Measurements from ENCODE around the gene TRMT61B. TPM values are rescaled to one million over a fixed set of nuclear protein-coding genes. Genes with fewer than 3 reads are reported as not detected.

The TRMT61B gene
- total RNA-seq, 2 experiments from 2014 or later, result 18.7 to 20.8 TPM

DNA sequence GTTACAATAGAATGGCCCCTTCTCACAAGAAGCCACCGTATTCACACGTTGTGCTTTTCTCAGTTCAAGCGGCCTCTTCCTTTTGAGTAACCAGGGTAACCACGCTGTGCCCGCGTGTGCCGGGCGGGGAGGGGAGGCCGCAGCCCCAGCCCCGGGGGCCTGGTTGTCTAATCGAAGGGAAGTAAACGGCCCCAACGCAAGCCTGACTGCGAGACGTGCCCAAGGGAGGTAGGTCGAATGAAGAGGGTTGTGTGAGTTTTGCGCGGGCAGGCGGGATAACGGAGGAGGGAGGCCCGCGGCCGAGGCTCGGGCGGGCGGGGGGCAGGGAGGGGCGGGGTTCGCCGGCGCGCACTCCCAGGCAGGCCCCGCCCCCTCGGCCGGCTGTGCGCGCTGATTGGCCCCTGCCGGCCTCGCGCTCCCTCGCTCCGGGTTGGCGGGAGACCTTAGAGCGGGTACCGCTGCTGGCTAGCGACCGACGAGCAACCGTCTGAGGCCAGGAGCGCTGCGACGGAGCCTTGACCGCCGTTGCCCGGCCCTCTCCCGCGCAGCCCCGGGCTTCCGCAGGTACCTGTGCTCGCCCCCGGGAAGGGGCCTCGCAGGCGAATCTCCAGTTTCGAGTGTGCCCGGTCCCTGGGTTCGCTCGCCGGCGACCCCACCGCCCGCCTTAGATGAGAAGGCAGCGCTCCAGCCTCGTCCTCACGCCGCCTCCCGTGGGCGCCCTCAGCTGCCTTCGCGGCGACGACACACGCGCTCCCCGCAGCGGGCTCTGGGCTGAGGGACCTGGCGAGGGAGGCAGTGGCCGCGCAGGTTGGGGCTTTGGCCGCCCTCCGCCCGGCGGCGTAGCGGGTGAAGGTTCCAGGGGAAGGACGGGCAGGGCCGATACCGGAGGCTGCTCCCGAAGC is 59.5 kb downstream of the TRMT61B start, which contains the start of gene SPDYA:
TSS of gene SPDYA (plus strand) at position 451 of the 902 bp plus-strand sequence. CDS start 5,181 bp downstream, outside the sequence.
- ATAC-seq (ENCODE audit: poor library complexity), result peak; percentile 91
- POLR2A ChIA-PET, result interaction anchor here (0.6 to 1.8 kb wide), 5 partner anchors 10 to 449 kb away, joined by 3 to 7 read pairs (median 4); partner anchors contain the start of genes PPP1CB and TRMT61B
- H3K4me3 ChIP-seq (ENCODE audit: low read length), result peak within 1 kb of the TSS; percentile 66

DNA sequence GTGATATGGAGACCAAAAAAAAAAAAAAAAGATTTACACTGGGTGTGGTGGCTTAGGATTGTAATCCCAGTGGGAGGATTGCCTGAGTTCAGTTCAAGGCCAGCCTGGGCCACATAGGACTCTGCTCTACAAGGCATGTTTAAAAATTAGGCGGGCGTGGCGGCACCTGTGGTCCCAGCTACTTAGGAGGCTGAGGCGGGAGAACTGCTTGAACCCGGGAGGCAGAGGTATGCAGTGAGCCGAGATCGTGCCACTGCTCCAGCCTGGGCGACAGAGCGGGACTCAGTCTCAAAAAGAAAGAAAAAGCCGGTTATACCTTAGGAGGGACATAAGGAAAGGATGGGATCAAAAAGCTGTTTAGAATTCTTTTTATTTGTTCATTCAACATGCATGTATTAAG is 60.2 kb downstream of the TRMT61B start:
- Mint-ChIP-seq H3K36me3 (ENCODE audit: low read depth) (peaks cover 11% of the 10 kb centered on the region), H3K27me3 (no peaks in the 10 kb centered on the region), H3K27ac (peak overlapping the region; percentile 74), H3K4me3 (peak overlapping the region; percentile 93), H3K4me1 (ENCODE audit: low read depth) (peaks cover 22% of the 10 kb centered on the region), H3K9me3 (peaks cover 2% of the 10 kb centered on the region)
- POLR2A ChIA-PET, result interaction anchor here (1.2 to 1.7 kb wide), 2 partner anchors 58 to 60 kb away, joined by 5 to 7 read pairs; partner anchors contain the start of genes PPP1CB and TRMT61B
- ATAC-seq (ENCODE audit: poor library complexity) (no peak), DNase-seq (peak in 1 of 14 experiments; percentile 46)
- Histone ChIP-seq H3K4me3 (ENCODE audit: low read length) (peak overlapping the region; percentile 66), H3K27me3 (ENCODE audit: control insufficient read depth in 1 of 2, insufficient read depth in 2 of 2, low read length in 2 of 2) (no peaks in the 10 kb centered on the region), H3K4me1 (ENCODE audit: insufficient read depth, low read length) (peaks cover 16% of the 10 kb centered on the region), H3K27ac (ENCODE audit: low read depth in 1 of 2, low read length in 2 of 2) (no peak overlapping the region), H3K36me3 (ENCODE audit: insufficient read depth, low read length) (no peaks in the 10 kb centered on the region), H3K9me3 (ENCODE audit: control insufficient read depth in 1 of 2, insufficient read depth in 1 of 2, low read length in 2 of 2) (no peaks in the 10 kb centered on the region)
- CTCF ChIA-PET, result interaction anchor here (2.3 kb wide), 1 partner anchor 243 kb away, joined by 7 read pairs; no protein-coding TSS in a partner anchor
- intact Hi-C loops (cut with DNase I, micrococcal nuclease), result loop anchor here in 1 of 2 experiments (5.0 to 10.0 kb wide), 4 partner anchors 82 to 1148 kb away; partner anchors contain the start of genes SLC4A1AP, SUPT7L and WDR43
- TF ChIP-seq, protein P1, sequence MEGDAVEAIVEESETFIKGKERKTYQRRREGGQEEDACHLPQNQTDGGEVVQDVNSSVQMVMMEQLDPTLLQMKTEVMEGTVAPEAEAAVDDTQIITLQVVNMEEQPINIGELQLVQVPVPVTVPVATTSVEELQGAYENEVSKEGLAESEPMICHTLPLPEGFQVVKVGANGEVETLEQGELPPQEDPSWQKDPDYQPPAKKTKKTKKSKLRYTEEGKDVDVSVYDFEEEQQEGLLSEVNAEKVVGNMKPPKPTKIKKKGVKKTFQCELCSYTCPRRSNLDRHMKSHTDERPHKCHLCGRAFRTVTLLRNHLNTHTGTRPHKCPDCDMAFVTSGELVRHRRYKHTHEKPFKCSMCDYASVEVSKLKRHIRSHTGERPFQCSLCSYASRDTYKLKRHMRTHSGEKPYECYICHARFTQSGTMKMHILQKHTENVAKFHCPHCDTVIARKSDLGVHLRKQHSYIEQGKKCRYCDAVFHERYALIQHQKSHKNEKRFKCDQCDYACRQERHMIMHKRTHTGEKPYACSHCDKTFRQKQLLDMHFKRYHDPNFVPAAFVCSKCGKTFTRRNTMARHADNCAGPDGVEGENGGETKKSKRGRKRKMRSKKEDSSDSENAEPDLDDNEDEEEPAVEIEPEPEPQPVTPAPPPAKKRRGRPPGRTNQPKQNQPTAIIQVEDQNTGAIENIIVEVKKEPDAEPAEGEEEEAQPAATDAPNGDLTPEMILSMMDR (IDR thresholded peaks at IDR 0.05), result no peak

More for the DNA sequence above, 59.5 kb downstream of the TRMT61B start, which contains the start of gene SPDYA:
- H3K36me3 Mint-ChIP-seq (ENCODE audit: low read depth), result peaks cover 8% of the 10 kb centered on the region
- H3K27me3 ChIP-seq (ENCODE audit: control insufficient read depth in 1 of 2, insufficient read depth in 2 of 2, low read length in 2 of 2), result no peaks in the 10 kb centered on the region
- H3K36me3 ChIP-seq (ENCODE audit: insufficient read depth, low read length), result no peaks in the 10 kb centered on the region
- intact Hi-C loops (cut with DNase I, micrococcal nuclease), result loop anchor here in 1 of 2 experiments (5.0 to 10.0 kb wide), 3 partner anchors 82 to 243 kb away; partner anchors contain the start of gene WDR43
- H3K4me3 Mint-ChIP-seq, result peak within 1 kb of the TSS; percentile 93
- H3K4me1 Mint-ChIP-seq (ENCODE audit: low read depth), result peaks cover 22% of the 10 kb centered on the region
- CTCF ChIA-PET, result interaction anchor here (1.6 to 2.3 kb wide), 2 partner anchors 216 to 244 kb away, joined by 3 to 7 read pairs; no protein-coding TSS in a partner anchor
- peaks cover 16% of the 10 kb centered on the region for H3K4me1 ChIP-seq (ENCODE audit: insufficient read depth, low read length)
- H3K9me3 Mint-ChIP-seq, result peaks cover 2% of the 10 kb centered on the region
- TF ChIP-seq, protein P1 (IDR thresholded peaks at IDR 0.05), result no peak
- no peaks in the 10 kb centered on the region for H3K27me3 Mint-ChIP-seq
- peak within 1 kb of the TSS; percentile 74 for H3K27ac Mint-ChIP-seq
- H3K9me3 ChIP-seq (ENCODE audit: control insufficient read depth in 1 of 2, insufficient read depth in 1 of 2, low read length in 2 of 2), result no peaks in the 10 kb centered on the region
- peak; percentile 55 to 91 (median 74) for DNase-seq
- no peak within 1 kb of the TSS for H3K27ac ChIP-seq (ENCODE audit: low read depth in 1 of 2, low read length in 2 of 2)

DNA sequence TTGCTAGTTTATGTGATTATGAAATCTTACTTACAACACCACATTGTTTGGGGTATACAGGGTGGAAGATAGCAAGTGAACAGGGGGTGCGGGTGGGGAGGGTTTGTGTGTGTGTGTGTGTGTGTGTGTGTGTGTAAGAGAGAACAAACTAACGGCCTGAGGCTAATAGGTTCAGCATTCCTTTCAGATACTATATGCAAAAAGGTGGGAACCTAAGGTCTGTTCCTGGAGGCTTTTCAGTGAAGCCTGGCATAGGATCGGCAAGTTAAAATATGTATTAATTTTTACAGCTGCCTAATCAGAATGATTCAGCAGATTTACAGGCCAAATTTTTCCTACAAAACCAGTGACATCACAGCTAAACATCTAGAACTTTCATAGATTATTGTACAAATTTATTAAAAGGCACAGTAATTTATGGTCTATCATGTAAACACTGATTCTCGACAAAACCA is 67.1 kb downstream of the TRMT61B start:
- Histone ChIP-seq H3K27ac (ENCODE audit: low read depth in 1 of 2, low read length in 2 of 2) (no peak overlapping the region), H3K4me3 (ENCODE audit: low read length) (no peak overlapping the region), H3K36me3 (ENCODE audit: insufficient read depth, low read length) (peaks cover 42% of the 10 kb centered on the region), H3K9me3 (ENCODE audit: control insufficient read depth in 1 of 2, insufficient read depth in 1 of 2, low read length in 2 of 2) (no peaks in the 10 kb centered on the region), H3K4me1 (ENCODE audit: insufficient read depth, low read length) (no peaks in the 10 kb centered on the region), H3K27me3 (ENCODE audit: control insufficient read depth in 1 of 2, insufficient read depth in 2 of 2, low read length in 2 of 2) (no peaks in the 10 kb centered on the region)
- intact Hi-C loops (cut with DNase I, micrococcal nuclease), result no loop called here
- Mint-ChIP-seq H3K36me3 (ENCODE audit: low read depth) (peaks cover 72% of the 10 kb centered on the region), H3K4me1 (ENCODE audit: low read depth) (peaks cover 4% of the 10 kb centered on the region), H3K27me3 (no peaks in the 10 kb centered on the region), H3K9me3 (peaks cover 2% of the 10 kb centered on the region), H3K27ac (peak overlapping the region; percentile 57), H3K4me3 (no peak overlapping the region)
- DNase-seq (no peak), ATAC-seq (ENCODE audit: poor library complexity) (no peak)
- ChIA-PET POLR2A (interaction anchor here (0.5 to 1.3 kb wide), 2 partner anchors 67 to 164 kb away, joined by 3 read pairs; partner anchors contain the start of gene TRMT61B), CTCF (interaction anchor here (1.3 kb wide), 1 partner anchor 209 kb away, joined by 4 read pairs; no protein-coding TSS in a partner anchor)
- TF ChIP-seq, protein P1 (IDR thresholded peaks at IDR 0.05), result no peak

Data from CD4-positive, alpha-beta T cell (primary cell).